Subcutaneous adipose tissue (tissue), 4 donors: Measurements from ENCODE around the gene ZSWIM3. TPM values are rescaled to one million over a fixed set of nuclear protein-coding genes. Genes with fewer than 3 reads are reported as not detected.

Source experiments
- total RNA-seq, 4 donors: library from RNA; depleted of rRNA; stranded (reverse); fragments of >200 nt; gene quantifications; one replicate each; pipeline ENCODE4 v1.1.0, GENCODE V29; 2016
- TF ChIP-seq, protein P1 (sequence below): fragments of 450-650 bp; IDR thresholded peaks from one replicate; pipeline ENCODE4 v1.5.1; 2016; ENCODE audit warnings: low read depth, mild to moderate bottlenecking, control low read depth, antibody characterized with exemption, moderate library complexity

ZSWIM3 gene
- total RNA-seq, 4 donors from 2014 or later: 2.1 to 4.4 (median 2.7) TPM

DNA sequence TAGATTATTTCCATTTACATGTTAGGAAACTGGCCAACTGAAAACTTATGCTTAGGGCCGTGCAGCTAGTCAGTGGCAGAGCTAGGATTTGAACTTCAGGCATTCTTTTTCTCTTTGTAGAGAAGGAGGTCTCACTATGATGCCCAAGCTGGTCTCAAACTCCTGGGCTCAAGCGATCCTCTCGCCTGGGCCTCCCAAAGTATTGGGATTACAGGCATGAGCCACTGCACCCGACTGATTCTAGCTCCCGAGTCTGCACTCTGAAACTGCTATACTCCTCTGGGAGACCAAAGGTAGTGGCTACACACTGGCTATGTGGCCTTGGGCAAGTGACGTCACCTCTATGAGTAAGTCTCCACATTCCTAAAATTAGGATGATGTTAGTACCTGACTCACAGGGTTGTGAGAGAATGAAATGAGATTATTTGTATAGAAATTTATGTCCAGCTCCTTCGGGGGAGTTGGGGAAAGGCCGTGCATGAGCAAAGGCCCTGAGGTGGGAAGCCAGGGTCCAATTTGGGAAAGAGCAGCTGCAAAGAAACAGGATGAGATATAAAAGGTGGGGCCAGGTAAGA lies 48.2 kb downstream of the ZSWIM3 start:
- TF ChIP-seq, protein P1, sequence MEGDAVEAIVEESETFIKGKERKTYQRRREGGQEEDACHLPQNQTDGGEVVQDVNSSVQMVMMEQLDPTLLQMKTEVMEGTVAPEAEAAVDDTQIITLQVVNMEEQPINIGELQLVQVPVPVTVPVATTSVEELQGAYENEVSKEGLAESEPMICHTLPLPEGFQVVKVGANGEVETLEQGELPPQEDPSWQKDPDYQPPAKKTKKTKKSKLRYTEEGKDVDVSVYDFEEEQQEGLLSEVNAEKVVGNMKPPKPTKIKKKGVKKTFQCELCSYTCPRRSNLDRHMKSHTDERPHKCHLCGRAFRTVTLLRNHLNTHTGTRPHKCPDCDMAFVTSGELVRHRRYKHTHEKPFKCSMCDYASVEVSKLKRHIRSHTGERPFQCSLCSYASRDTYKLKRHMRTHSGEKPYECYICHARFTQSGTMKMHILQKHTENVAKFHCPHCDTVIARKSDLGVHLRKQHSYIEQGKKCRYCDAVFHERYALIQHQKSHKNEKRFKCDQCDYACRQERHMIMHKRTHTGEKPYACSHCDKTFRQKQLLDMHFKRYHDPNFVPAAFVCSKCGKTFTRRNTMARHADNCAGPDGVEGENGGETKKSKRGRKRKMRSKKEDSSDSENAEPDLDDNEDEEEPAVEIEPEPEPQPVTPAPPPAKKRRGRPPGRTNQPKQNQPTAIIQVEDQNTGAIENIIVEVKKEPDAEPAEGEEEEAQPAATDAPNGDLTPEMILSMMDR: no peak

DNA sequence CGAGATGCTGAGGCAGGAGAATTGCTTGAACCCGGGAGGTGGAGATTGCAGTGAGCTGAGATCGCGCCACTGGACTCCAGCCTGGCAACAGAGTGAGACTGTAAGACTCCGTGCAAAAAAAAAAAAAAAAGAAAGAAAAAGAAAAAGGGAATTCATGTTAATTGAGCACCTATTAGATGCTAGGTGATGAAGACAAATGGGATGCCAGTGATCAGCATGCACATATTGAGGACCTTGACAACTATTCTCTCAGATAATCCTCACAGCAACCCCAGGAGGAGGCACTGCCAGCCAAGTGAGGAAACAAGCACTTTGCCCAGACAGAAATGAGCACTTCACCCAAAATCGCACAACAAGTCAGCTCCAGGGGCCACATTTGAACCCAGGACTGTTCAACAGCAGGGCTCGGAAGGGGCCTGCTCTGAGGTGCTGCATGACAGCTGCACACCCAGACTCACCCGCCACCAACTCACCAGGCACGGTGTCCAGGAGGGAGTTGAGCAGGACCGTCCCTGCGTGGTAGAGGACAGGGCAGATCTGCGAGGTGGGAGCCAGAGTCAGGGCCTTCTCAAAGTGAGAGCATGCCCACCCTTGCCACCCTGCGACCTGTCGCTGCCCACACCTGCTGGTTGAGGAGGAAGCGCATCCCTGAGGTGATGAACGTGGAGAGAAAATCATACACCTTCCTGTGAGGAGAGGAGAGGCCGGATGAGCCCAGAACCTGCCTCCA lies 50.0 kb downstream of the ZSWIM3 start:
- TF ChIP-seq, protein P1: no peak

DNA sequence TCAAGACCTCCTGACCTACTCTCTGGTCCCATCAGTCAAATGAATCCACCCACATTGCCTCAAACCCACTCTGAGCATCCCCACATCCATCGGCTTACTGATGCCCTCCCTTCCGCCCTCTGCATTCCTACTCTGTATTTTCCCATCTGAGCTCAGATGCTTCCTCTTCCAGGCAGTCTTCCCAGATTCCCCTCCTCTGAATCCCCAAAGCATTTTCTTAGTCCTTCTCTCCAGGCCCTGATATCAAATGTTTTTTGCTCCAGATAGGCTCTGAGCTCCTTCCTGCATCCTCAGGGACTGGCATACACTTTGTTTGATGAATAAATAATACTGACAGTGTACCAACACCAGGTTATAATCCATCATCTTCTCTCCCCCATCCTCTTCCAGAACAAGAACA lies 50.7 kb downstream of the ZSWIM3 start:
- TF ChIP-seq, protein P1: no peak

DNA sequence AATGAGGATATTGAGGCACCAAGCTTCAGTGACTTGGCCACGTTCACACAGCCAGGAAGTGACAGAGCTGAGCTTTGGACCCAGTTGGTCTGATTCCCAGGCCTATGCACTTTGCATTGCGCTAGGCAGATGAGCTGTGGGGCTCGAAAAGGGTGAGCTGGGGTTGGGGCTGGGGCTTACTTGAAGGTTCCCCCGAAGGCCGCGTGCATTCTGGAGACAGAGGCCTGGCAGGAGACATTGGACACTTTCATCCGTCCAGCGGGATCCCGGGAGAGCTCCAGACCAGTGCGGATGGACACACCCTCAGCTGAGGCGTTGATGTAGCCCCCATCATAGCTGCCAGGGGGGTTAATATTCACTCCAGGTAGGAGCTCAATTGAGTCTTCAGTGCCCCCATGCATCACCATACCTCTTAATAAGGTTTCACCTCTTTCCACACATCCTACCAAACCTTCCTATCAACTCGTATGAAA lies 52.0 kb downstream of the ZSWIM3 start:
- TF ChIP-seq, protein P1: no peak

DNA sequence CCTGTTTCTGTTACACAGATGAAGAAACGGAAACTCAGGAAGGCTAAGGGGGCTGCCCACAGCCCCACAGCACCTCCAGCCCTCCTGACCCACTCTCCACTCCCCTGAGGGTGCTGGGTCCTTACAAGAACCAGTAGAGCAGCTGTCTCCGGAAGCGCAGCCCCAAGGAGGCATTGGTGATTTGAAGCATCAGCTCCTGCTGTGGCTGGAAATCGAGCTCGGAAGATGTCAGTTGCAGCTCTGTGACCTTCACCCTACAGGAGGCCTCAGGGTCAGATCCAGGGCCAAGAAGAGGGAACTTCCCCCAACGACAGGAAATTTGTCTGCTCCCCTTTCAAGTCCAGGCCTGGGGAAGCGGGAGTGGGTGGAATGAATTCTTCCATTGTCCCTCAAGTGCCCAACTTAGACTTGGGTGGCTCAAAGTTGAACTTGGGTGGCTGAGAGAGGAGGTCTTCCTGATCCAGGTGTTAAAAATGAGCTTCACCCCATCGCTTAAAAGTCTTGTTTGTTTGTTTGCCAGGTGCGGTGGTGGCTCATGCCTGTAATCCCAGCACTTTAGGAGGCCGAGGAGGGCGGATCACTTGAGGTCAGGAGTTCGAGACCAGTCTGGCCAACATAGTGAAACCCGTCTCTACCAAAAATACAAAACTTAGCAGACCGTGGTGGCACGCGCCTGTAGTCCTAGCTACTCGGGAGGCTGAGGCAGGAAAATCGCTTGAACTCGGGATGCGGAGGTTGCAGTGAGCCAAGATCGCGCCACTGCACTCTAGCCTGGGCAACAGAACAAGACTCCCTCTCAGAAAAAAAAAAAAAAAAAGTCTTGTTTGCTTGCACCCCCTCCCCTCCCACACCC lies 52.6 kb downstream of the ZSWIM3 start:
- TF ChIP-seq, protein P1: no peak

DNA sequence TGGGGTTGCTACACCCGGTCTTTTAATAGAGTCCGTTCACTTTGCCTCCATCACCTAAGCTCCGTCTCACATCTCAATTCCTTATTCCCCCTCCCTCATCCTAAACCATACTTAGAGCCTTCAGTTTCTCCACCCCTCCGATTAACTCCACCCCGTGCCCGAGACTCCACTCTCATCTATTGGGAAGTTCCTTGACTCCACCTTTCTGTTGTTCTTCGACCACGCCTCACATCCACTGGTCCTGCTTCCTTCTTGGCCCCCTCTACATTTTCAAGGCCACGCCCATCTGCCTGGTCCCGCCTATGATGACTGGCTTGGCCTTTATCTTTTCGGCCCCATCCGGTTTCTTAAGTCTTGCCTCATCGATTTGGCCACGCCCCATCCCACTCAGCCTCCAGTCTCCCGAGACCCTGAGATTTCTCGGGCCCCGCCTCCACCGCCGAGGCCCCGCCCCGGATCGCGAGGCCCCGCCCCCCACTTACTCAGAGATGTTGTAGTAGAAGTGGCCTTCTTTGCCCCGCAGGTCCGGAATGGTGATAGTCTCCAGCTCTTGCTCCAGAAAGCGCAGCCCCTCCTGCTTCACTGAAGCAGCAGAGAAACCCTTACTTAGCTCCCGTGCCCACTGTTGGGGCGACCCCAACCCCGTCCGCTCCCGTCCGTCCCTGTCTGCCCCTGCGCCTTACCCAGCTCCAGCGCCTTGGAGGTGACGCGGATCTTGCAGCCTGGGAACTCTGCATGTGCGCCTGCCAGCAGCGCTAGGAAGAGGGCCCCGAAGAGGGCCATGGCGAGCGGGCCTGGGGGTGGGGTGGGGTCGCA lies 53.5 kb downstream of the ZSWIM3 start:
- TF ChIP-seq, protein P1: no peak
